NCI-H460 (cell line): ENCODE results near the gene TIMM44. TPM values are rescaled to one million over a fixed set of nuclear protein-coding genes. Genes with fewer than 3 reads are reported as not detected.

Experiments used
- DNase-seq: peaks from one replicate; pipeline ENCODE4 v3.0.0-alpha.2; 2016; ENCODE audit warnings: low read depth; ENCODE audit errors: extremely low read depth
- polyA plus RNA-seq: library from polyadenylated mRNA; depleted of rRNA; stranded (reverse); fragments of >200 nt; gene quantifications from 2 replicates; pipeline ENCODE4 v1.2.3, GENCODE V29; 2014; cell fraction: nucleus; rRNA removed
- total RNA-seq: library from RNA; depleted of rRNA; stranded (reverse); fragments of >200 nt; shearing (Covaris generic); gene quantifications from 2 replicates; pipeline ENCODE4 v1.2.3, GENCODE V29; 2014; rRNA removed

Gene TIMM44, protein sequence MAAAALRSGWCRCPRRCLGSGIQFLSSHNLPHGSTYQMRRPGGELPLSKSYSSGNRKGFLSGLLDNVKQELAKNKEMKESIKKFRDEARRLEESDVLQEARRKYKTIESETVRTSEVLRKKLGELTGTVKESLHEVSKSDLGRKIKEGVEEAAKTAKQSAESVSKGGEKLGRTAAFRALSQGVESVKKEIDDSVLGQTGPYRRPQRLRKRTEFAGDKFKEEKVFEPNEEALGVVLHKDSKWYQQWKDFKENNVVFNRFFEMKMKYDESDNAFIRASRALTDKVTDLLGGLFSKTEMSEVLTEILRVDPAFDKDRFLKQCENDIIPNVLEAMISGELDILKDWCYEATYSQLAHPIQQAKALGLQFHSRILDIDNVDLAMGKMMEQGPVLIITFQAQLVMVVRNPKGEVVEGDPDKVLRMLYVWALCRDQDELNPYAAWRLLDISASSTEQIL
- 127 and 135 TPM in 2 replicates for total RNA-seq
- 226 and 228 TPM in 2 replicates for polyA plus RNA-seq

DNA sequence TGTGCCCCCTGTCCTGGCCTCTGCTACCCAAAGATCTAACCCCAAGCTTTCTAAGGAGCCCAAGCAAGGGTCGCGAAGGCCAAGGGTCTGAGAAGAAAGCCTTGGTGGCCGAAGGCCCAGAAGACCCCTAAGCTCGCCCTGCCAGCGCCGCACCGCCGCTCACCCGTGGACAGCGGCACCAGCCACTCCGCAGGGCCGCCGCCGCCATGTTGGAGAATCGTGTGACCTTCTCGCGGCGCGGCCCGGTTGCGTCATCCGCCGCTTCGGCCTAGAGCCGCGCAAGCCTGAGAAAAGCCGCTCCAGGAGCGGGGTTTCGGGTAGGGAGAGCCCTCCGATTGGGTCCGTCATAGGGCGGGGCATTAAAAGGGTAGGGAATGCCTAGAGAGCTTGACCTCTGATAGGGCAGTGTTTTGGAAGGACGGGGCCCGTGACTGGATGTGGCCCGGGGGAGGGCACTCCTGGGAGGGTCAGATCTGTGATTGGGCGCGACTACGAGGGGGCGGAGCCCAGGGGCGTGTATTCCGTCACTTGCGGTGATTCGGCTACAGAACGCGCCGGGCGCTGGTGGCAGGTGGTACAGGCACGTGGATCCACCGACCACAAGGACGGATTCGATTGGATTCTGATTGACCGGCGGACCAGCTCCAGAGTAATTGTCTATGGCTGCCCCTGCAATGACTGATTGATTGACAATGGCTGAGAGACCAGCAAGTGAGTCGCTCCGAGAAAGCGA, at the start of gene TIMM44:
Gene TIMM44, minus strand, starts transcription at position 223 of the 733 bp plus-strand sequence. Its CDS starts 15 bp downstream, at position 208.
- DNase-seq, result peak; percentile 99

DNA sequence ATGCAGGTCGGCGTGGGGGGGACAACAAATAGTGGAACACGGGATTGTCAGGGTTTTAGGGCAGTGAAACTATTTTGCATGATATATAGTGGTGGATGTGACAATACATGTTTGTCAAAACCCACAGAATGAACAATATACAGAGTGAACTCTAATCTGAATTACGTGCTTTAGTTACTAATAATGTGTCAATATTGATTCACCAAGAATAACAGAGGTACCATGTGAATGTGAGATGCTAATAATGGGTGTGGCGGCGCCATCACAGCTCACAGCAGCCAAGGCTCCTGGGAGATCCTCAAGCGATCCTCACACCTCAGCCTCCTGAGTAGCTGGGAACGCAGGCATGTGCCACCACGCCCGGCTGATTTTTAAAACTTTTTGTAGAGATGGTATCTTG, 49.1 kb upstream of the TIMM44 start:
- no peak for DNase-seq

DNA sequence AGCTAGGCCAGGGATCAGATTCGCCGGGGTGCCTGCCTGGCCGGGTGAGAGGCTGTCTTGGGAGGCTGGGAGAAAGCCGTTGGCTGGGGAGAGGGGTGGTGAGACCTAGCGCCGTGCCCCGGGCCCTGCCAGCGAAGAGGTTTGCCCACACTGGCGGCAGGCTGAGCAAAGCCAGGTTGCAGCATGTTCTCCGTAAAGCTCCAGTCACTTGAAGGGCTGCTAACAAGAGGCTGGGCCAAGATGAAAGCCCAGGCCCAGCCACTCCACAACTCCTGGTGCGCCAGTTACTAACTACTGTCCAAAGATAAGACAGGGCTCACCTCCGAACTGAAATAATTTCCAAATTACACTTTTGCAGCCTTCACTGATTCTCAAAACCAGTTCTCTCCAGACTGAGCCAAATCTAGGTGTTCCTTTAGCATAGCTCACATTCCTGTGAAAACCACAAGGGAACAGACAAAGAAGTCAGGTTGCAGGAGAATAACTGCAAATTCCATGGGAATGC, 45.7 kb upstream of the TIMM44 start:
- DNase-seq, result no peak

DNA sequence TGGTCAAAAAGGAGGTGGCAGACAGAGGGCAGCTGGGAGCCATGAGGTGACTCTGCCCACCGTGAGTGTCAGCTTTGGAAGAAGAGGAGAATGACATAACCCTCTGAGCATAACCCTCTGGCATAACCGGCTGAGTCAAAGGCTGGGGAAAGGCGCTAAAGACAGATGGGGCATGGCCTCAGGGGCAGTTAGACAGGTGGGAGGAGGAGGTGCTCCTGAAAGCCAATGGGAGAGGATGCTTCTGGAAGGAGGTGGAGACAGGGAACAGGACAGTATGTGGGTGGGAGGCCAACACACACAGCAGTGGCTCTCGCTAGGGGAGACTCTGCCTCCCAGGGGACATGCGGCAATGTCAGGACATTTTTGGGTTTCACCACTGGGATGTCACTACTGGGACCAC, 44.8 kb upstream of the TIMM44 start:
- DNase-seq, result no peak

DNA sequence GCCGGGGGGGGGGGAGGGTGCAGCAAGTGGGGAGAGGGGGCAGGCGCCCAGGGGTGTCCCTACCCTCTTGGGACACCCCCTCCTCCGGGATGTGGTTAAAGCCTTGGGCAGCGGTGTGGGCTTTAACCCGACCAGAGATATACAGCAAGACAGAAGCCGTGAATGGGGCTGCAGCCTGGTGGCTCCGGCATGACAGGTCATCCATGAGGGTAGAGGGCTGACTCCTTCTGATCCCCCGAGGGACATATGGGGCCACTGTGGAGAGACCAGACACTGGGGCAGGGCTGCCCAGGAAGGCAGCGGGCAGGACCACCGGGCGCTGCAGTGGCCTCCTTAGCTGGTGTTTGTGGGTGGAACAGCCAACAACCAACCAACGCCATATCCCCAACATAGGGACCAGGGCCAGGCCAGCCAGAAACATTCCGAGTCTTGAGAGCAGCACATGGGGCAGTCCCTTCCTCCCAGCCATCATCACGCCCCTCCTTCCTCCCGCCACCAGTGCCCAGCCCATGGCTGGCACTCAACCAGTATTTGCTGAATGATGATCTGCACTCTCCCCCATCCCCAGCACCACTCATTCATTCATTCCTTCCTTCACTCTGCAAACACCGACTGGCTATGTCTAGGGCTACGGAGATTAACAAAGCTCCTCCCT, 43.8 kb upstream of the TIMM44 start:
- no peak for DNase-seq

DNA sequence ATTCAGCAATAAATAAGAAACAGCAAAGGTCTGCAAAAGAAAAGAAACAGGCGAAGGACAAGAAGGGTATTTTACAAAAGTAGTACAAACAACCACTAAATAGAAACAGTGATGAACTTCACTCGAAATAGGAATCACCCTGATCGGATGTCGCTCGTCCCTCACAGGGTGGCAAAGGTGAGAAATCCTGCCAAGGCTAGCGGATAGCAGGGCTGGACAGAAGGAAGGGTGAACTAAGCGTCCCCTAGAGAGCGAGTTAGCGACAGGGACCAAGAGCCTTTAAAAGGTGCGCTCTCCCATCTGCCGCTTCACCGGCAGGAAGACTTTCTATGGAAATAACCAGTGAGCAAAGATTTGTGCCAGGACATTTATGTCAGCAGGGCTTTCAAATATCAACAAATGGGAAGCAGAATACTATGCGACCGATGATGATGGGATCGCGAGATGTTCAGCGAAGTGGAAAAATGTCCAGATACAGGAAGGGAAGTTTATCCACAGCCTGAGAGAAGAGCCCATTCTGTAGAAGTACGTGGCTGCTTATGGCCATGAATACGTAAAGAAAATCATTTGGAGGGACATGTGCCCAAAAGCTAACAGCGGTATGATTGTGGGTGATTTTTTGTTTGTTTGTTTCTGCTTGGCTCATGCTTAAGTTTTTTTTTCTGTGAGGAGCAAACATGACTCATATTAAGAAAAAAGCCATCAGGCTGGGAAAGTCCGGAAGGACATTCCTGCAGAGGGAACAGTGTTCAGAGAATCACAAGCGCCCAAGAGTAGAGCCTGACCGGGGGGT, 43.1 kb upstream of the TIMM44 start:
- DNase-seq, result peak; percentile 23

DNA sequence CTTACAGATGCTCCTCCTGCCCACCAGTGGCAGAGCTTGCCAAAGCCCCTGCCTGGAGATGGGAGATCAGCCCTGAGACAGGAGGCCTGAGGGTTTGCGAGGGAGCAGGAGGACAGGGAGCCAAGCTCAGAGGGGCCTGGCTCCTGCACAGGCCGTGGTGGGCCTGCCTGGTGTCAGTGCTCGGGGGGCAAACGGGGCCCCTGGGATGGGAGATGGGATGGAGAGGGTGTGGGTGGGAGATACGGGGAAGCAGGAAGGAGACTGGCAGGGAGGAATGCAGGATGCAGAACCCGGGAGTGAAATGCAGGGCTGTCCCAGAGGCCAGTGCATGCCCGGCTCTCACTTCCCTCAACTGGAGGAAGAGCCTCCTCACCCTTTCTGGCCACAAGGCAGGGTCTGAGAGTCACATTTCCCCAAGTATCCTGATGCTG, 42.0 kb upstream of the TIMM44 start:
- DNase-seq, result no peak

DNA sequence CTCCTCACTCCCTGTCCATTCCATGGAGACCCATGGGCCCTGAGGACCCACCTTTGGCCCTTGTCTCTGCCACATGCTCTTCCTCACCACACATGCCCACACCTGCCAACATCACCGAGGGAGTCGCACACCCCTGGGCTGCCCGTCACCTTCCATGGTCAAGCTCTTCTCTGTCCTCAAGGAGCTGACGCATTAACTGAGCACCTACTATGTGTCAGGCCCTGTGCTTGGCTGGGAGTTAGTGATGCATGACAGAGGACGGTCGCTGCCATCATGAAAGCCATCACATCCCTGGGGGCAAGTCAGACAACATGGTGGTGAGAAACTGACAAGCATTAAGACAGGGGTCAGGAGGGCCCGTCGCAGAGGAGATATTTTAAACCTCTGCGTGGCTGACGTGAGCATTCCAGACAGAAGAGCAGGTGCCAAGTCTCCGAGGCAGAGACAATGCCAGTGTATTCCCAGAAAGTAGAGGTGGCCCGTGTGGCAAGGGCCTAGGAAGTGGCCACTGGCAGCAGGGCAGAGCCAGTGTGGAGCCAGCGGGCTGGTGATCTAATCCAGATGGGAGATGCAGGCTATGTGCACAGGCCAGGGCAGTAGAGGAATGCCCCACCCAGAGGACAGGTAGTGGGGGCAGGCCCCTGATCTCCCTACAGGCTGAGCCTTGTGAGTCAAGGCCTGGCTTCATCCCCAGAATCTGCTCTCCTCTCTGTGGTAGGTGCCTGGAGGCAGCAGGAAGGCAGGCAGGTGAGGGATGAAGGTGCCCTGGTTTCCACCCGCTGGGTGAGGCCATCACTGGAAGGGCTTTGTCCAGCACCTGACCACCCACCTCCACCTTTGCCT, 40.8 kb upstream of the TIMM44 start:
- no peak for DNase-seq

DNA sequence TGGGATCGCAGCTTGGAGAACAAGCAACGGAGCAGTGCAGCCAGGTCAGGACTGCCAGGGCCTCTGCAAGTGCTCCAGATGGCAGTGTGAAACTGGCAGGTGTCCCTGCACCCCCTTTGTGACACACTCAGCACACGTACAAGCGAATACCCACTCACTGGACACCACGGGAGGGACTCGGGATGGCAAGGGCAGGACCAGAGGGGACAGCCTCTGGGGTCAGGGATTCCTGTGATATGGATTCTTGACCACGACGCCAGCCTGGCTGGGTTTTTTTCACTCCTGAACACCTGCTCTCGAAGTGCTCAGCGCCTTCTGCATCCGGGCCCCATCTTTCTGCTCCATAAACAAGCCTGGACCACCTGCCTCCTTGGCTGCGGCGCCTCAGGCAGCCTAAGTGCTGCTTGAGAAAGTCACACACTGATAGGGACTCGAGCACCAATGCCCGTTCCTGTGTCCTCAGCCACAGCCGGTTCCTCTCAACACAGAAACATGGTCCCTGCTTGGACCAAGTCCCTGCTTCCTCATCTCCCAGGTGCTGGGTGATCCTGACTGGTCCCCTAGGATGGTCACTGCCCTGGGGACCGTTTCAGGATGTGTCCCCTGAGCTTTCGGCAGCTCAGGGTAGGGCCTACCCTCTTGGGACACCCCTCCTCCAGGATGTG, 40.0 kb upstream of the TIMM44 start:
- no peak for DNase-seq

DNA sequence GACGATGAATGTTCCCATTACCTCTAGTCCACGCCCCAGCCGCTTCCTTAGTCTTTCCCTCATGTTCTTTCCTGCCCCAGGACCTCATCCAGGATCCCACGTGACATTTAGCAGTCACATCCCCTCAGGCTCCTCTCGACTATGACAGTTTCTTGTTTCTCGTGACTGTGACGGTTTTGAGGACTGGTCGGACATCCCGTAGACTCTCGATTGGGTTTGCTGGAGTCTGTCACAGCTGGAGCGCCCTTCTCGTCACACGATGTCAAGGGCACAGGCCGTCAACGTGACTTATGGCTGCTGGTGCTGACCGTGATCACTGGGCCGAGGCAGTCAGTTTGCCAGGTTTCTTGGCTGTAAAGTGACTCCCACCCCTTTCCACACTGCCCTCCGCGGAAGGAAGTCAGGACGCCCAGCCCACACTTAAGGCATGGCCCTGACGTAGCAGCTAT, 39.2 kb upstream of the TIMM44 start:
- no peak for DNase-seq

DNA sequence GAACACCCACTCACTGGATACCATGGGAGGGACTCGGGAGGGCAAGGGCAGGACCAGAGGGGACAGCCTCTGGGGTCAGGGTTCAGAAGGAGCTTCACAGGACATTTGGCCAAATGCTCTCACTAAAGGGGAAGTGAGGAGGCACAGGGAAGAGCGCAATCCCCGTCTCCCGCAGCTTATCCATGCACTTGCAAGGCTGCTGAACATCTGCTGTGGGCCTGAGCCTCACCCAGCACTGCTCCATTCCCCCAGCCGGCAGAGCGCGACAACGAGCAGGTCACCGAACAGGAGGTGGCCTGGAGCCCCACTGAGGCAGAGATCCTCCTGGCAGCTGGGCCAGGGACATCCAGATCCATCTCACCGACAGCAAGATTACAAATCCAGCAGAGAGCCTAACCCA, 38.6 kb upstream of the TIMM44 start:
- DNase-seq, result no peak

DNA sequence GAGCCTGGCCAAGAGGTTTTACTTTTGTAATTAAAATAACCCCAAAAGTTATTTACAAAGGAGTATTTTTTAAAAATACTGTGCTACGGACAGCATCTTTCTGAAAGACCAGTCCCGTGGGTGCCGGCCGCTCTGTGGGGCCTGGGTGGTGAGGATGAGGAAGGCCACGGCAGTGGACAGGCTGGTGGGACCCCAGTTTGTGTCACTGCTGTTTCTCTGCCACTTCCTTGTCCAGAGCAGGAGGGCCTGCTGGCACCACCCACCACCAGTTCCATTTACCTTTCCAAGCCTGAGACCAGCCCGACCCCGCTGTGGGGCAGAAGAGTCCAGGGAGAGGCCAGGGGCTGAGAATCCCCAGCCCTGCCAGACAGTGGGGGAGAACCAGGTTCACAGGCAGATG, 38.2 kb upstream of the TIMM44 start:
- DNase-seq, result no peak

DNA sequence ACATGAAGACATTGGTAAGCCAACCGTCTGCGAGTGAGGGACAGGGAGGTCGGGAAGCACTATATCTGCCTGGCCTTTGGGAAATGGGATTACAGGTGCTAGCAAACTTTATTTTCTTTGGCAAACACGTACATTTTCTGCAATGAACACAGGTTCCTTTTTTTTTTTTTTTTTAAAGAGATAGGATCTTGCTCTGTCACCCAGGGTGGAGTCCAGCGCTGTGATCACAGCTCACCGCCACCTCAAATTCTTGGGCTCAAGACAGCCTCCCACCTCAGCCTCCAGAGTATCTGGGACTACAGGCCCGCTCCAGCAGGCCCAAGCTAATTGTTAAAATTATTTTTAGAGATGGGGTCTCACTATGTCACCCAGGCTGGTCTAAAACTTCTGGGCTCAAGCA, 37.7 kb upstream of the TIMM44 start:
- DNase-seq, result no peak

DNA sequence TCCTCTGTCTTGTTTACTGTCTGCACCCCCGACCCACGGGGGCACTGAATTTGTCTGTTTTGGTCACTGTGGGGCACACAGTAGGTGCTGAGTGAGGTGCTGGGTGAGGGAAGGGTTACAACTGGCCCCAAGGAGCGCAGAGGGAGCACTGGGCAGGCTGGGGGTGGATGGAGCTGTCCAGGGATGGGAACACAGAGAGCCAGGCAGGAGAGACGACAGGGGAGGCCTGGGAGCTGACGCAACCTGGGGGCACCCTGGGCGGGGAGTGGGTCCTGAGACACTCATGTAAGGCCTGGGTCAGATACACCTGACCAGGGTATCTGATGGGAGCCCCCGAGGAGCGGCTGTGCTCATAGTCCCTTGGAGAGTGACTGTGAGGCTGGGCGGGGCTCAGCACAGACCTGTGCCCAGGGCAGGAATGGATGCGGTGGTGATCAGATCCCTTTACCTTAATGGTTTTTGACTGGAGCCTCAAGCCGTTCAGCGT, 37.2 kb upstream of the TIMM44 start:
- no peak for DNase-seq

DNA sequence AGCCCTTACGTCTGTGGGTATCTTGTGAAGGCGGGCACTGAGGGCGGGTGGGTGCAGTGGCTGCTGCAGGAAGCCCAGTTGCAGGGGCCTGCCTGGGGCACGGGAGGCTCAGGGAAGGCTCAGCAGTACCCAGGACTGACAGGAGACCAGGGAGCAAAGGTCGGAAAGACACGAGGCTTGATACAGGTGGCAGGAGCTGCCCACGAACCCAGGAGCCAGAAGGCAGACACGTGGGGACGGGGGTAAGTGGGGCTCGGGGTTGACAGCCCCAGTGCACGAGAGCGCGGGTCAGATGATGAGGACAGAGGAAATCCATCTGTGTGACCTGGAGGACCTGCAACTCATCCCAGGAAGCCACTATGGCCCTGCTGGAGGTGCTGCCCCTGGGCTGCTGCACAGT, 36.7 kb upstream of the TIMM44 start:
- no peak for DNase-seq

DNA sequence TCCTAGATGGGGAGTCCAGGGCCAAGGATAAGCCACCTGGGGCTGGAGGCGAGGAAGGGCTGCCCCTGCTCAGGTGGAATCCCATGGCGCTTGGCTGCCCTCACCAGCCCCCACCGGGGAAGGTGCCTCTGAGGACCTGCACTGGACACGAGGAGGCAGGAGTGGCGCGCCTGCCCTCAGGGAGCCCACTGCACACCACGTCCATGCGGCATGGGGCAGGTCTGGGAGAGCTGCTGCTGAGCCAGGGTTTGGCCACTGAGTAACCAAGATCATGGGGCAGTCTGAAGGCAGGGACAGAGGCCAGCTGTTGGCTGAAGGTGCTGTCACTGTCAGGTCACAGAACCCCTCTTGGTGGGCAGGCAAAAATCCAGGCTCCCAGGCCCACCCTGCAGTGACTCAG, 36.1 kb upstream of the TIMM44 start:
- no peak for DNase-seq

DNA sequence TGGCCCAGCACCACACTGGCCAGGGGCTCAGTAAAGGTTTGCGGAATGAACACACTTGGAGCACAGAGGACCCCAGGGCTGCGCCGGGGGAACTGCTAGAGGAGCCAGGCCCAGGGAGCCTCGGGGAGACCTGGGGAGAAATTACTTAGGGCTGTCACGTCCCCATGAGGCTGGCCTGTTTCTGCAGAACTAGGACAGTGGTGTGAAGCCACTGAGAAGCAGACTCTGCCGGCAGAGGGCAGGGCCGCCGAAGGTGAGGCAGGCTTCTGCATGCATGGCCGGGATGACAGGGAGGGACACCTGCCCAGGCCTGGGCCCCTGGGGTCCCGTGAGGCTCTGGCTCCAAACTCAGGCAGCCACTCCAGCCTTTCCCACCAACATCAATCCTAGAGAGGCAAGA, 35.5 kb upstream of the TIMM44 start:
- no peak for DNase-seq

DNA sequence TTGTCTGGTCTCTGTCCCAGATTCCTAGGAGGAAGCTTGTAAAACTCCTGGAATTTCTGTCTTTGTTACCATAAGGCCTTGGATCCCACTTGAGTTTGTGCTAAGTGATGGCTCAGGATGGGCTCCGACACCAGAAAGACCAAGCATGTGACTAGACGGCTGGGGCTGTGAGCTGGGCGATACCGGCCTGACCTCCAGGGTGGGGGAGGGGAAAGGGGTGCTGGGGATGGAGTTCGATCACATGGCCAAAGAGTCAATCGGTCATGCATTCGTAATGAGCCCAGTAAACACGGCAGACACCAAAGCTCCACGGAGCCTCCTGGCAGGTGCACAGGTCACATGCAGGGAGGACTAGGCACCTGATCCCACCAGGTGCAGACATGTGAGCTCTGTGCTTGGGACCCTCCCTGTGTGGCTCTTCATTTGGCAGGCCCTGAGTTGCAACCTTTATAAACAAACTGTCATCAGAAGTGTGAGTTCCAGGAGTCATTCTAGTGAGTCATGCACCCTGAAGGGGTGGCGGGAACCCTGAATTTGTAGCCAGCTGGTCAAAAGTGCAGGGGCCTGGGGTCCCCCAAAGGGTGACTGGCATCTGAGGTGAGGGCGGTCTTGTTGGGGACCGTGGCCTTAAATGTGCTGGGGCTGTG, 34.8 kb upstream of the TIMM44 start:
- no peak for DNase-seq
